ENCODE measurements around the gene EOMES.

The EOMES gene

GRCh38 chr3:27729748-27730611, 7.9 kb upstream of the EOMES start:
- no peak overlapping the region for H3K4me2 ChIP-seq (ENCODE audit: insufficient read depth, low read length)
- H4K20me1 ChIP-seq (ENCODE audit: insufficient read depth, low read length) = no peaks in the 10 kb centered on the region
- ATAC-seq (ENCODE audit: insufficient read depth, low read depth) (no peak), DNase-seq (no peak)
- no peak overlapping the region for H3K4me3 ChIP-seq (ENCODE audit: low read depth in 1 of 2, low read length in 2 of 2)
- H3K27ac ChIP-seq (ENCODE audit: low read length) = no peak overlapping the region
- TF ChIP-seq EZH2 (IDR thresholded peaks at IDR 0.05; ENCODE audit: borderline replicate concordance, low read depth, low read length, severe bottlenecking) = no peak
- TF ChIP-seq, protein P1, sequence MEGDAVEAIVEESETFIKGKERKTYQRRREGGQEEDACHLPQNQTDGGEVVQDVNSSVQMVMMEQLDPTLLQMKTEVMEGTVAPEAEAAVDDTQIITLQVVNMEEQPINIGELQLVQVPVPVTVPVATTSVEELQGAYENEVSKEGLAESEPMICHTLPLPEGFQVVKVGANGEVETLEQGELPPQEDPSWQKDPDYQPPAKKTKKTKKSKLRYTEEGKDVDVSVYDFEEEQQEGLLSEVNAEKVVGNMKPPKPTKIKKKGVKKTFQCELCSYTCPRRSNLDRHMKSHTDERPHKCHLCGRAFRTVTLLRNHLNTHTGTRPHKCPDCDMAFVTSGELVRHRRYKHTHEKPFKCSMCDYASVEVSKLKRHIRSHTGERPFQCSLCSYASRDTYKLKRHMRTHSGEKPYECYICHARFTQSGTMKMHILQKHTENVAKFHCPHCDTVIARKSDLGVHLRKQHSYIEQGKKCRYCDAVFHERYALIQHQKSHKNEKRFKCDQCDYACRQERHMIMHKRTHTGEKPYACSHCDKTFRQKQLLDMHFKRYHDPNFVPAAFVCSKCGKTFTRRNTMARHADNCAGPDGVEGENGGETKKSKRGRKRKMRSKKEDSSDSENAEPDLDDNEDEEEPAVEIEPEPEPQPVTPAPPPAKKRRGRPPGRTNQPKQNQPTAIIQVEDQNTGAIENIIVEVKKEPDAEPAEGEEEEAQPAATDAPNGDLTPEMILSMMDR (IDR thresholded peaks at IDR 0.05; ENCODE audit: borderline replicate concordance, extremely low read depth, low read length, poor library complexity, severe bottlenecking) = no peak
- no peaks in the 10 kb centered on the region for H3K9me3 ChIP-seq (ENCODE audit: insufficient read depth, low read length, severe bottlenecking)
- no peaks in the 10 kb centered on the region for H3K79me2 ChIP-seq (ENCODE audit: insufficient read depth, low read length)
- no peak overlapping the region for H2AFZ ChIP-seq (ENCODE audit: low read depth, low read length)
- no peaks in the 10 kb centered on the region for H3K36me3 ChIP-seq (ENCODE audit: insufficient read depth, low read length)
- H3K4me1 ChIP-seq (ENCODE audit: insufficient read depth, low read length) = no peaks in the 10 kb centered on the region
- no peak overlapping the region for H3K9ac ChIP-seq (ENCODE audit: low read depth, low read length)
- no peaks in the 10 kb centered on the region for H3K27me3 ChIP-seq (ENCODE audit: insufficient read depth, low read length, poor library complexity)

DNA sequence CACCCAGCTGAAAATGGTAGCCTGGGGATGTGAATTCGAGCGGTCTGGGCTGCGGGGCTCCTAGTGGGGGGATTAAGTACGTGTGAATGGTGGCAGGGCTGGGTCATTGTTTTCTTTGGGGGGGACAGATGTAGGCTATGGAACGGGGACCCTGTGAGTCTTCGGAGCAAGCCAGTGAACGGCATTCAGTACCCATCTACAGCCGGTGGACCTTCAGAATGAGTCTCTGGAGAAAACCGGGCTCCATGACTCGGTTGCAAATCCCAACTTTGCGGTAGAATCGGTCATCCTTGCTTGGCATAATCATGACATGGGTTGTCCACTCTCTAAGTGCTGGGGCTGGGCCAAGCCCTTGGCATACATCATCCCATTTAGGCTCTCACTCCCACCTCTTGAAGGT, 7.2 kb upstream of the EOMES start:
- no peak overlapping the region for H2AFZ ChIP-seq (ENCODE audit: low read depth, low read length)
- TF ChIP-seq, protein P1 (IDR thresholded peaks at IDR 0.05; ENCODE audit: borderline replicate concordance, extremely low read depth, low read length, poor library complexity, severe bottlenecking) = no peak
- no peak for TF ChIP-seq EZH2 (IDR thresholded peaks at IDR 0.05; ENCODE audit: borderline replicate concordance, low read depth, low read length, severe bottlenecking)

GRCh38 chr3:27728195-27729087, 6.3 kb upstream of the EOMES start:
- H3K27me3 ChIP-seq (ENCODE audit: insufficient read depth, low read length, poor library complexity) = no peaks in the 10 kb centered on the region

More for the DNA sequence above, 7.2 kb upstream of the EOMES start:
- ATAC-seq (ENCODE audit: insufficient read depth, low read depth) (no peak), DNase-seq (no peak)
- no peaks in the 10 kb centered on the region for H3K4me1 ChIP-seq (ENCODE audit: insufficient read depth, low read length)
- H3K27ac ChIP-seq (ENCODE audit: low read length) = no peak overlapping the region
- H4K20me1 ChIP-seq (ENCODE audit: insufficient read depth, low read length) = no peaks in the 10 kb centered on the region
- H3K27me3 ChIP-seq (ENCODE audit: insufficient read depth, low read length, poor library complexity) = no peaks in the 10 kb centered on the region
- H3K36me3 ChIP-seq (ENCODE audit: insufficient read depth, low read length) = no peaks in the 10 kb centered on the region
- no peaks in the 10 kb centered on the region for H3K9me3 ChIP-seq (ENCODE audit: insufficient read depth, low read length, severe bottlenecking)
- no peaks in the 10 kb centered on the region for H3K79me2 ChIP-seq (ENCODE audit: insufficient read depth, low read length)
- H3K4me3 ChIP-seq (ENCODE audit: low read depth in 1 of 2, low read length in 2 of 2) = no peak overlapping the region
- H3K9ac ChIP-seq (ENCODE audit: low read depth, low read length) = no peak overlapping the region
- H3K4me2 ChIP-seq (ENCODE audit: insufficient read depth, low read length) = no peak overlapping the region

More at GRCh38 chr3:27728195-27729087, 6.3 kb upstream of the EOMES start:
- no peak overlapping the region for H3K27ac ChIP-seq (ENCODE audit: low read length)
- no peaks in the 10 kb centered on the region for H4K20me1 ChIP-seq (ENCODE audit: insufficient read depth, low read length)
- H2AFZ ChIP-seq (ENCODE audit: low read depth, low read length) = no peak overlapping the region
- no peaks in the 10 kb centered on the region for H3K4me1 ChIP-seq (ENCODE audit: insufficient read depth, low read length)
- DNase-seq = no peak
- ATAC-seq (ENCODE audit: insufficient read depth, low read depth) = no peak
- no peak overlapping the region for H3K4me3 ChIP-seq (ENCODE audit: low read depth in 1 of 2, low read length in 2 of 2)
- H3K9ac ChIP-seq (ENCODE audit: low read depth, low read length) = no peak overlapping the region
- H3K79me2 ChIP-seq (ENCODE audit: insufficient read depth, low read length) = no peaks in the 10 kb centered on the region
- H3K4me2 ChIP-seq (ENCODE audit: insufficient read depth, low read length) = no peak overlapping the region
- H3K9me3 ChIP-seq (ENCODE audit: insufficient read depth, low read length, severe bottlenecking) = no peaks in the 10 kb centered on the region
- TF ChIP-seq EZH2 (IDR thresholded peaks at IDR 0.05; ENCODE audit: borderline replicate concordance, low read depth, low read length, severe bottlenecking) = no peak
- TF ChIP-seq, protein P1 (IDR thresholded peaks at IDR 0.05; ENCODE audit: borderline replicate concordance, extremely low read depth, low read length, poor library complexity, severe bottlenecking) = no peak
- H3K36me3 ChIP-seq (ENCODE audit: insufficient read depth, low read length) = no peaks in the 10 kb centered on the region

Data from DND-41 (cell line).